ENCODE results near the gene BCR. TPM values are rescaled to one million over a fixed set of nuclear protein-coding genes. Genes with fewer than 3 reads are reported as not detected.
A peak's percentile ranks its signal among the peaks of the same experiment; 100 is the strongest.

Gene BCR
- total and polyA plus RNA-seq, 2 of the 13 experiments (the other 11 are each of a cell fraction or from before 2014, with no cell fraction given), result 19.9 to 33.6 TPM

GRCh38 chr22:23157560-23158515 is 22.5 kb upstream of the BCR start (continued):
- TF ChIP-seq ZBTB1 (CRISPR knock-in tag; IDR thresholded peaks at IDR 0.05; ENCODE audit: borderline replicate concordance), result no peak
- TF ChIP-seq ZNF460 (CRISPR knock-in tag; IDR thresholded peaks at IDR 0.05; ENCODE audit: borderline replicate concordance), result peak; percentile 28; the same call in 1 of the 2 replicates
- peak; percentile 17; the same call in 1 of the 2 replicates for TF ChIP-seq MED1 (CRISPR knock-in tag; IDR thresholded peaks at IDR 0.05)
- peak; percentile 42; the same call in 1 of the 2 replicates for TF ChIP-seq MZF1 (CRISPR knock-in tag; IDR thresholded peaks at IDR 0.05; ENCODE audit: borderline replicate concordance)
- no peak for TF ChIP-seq GATAD1 (CRISPR knock-in tag; IDR thresholded peaks at IDR 0.05)
- TF ChIP-seq ZNF704 (CRISPR knock-in tag; IDR thresholded peaks at IDR 0.05; ENCODE audit: borderline replicate concordance), result no peak
- TF ChIP-seq FIP1L1 (IDR thresholded peaks at IDR 0.05; ENCODE audit: borderline replicate concordance, insufficient read depth, low read depth, low read length), result no peak
- TF ChIP-seq ZNF549 (CRISPR knock-in tag; IDR thresholded peaks at IDR 0.05), result no peak
- no peak for TF ChIP-seq ISX (CRISPR knock-in tag; conservative IDR thresholded peaks at IDR 0.05)
- no peak for TF ChIP-seq ZNF407 (CRISPR knock-in tag; IDR thresholded peaks at IDR 0.05; ENCODE audit: not compliant biosample characterization)
- TF ChIP-seq NCOA1 (CRISPR knock-in tag; IDR thresholded peaks at IDR 0.05), result no peak
- no peak for TF ChIP-seq ZNF317 (CRISPR knock-in tag; IDR thresholded peaks at IDR 0.05)
- no peak for TF ChIP-seq GMEB1 (CRISPR knock-in tag; IDR thresholded peaks at IDR 0.05; ENCODE audit: borderline replicate concordance)
